ENCODE measurements around the gene SPATA16.
"Not testable (repeated sequence)": the region's sequence is repeated elsewhere in the genome, so short reads cannot be mapped to it uniquely, and the experiment has no call there.

The SPATA16 gene

DNA sequence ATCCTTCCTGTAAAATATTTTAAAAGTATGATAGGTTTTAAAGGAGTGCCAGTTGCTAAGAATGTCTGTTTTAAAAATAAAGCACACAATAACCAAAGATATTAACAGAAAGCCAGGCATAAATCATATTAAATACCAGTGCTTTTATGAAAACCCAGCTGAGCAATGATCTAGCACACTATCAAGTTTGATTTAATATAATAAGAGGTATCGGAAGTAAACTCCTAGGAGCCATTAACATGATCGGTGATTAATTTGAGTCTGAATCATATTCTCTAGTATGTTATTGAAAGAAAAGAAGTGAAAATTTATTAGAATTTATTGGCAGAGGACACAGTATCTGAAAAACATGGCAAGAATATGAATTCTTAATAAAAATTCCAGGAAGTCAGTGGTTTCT lies 91.7 kb downstream of the SPATA16 start:
- Mint-ChIP-seq H3K4me3 (no peak overlapping the region), H3K4me1 (no peaks in the 10 kb centered on the region), H3K27me3 (no peaks in the 10 kb centered on the region), H3K27ac (ENCODE audit: low read depth) (no peak overlapping the region), H3K9me3 (peaks cover 7% of the 10 kb centered on the region), H3K36me3 (ENCODE audit: insufficient read depth) (no peaks in the 10 kb centered on the region)
- DNase-seq (ENCODE audit: low spot score in 2 of 2) (no peak), ATAC-seq (replicated peaks; ENCODE audit: extremely low read depth, poor library complexity, severe bottlenecking) (no peak)

GRCh38 chr3:173045770-173046382 lies 95.2 kb downstream of the SPATA16 start:
- no peaks in the 10 kb centered on the region for H3K4me1 Mint-ChIP-seq
- DNase-seq (ENCODE audit: low spot score in 2 of 2) (no peak), ATAC-seq (replicated peaks; ENCODE audit: extremely low read depth, poor library complexity, severe bottlenecking) (no peak)
- peaks cover 5% of the 10 kb centered on the region for H3K9me3 Mint-ChIP-seq
- no peaks in the 10 kb centered on the region for H3K36me3 Mint-ChIP-seq (ENCODE audit: insufficient read depth)
- no peak overlapping the region for H3K27ac Mint-ChIP-seq (ENCODE audit: low read depth)
- H3K4me3 Mint-ChIP-seq: no peak overlapping the region
- H3K27me3 Mint-ChIP-seq: no peaks in the 10 kb centered on the region

- H3K9me3 Mint-ChIP-seq: peaks cover 5% of the 10 kb centered on the region
- no peaks in the 10 kb centered on the region for H3K36me3 Mint-ChIP-seq (ENCODE audit: insufficient read depth)
- no peaks in the 10 kb centered on the region for H3K27me3 Mint-ChIP-seq
- no peak overlapping the region for H3K27ac Mint-ChIP-seq (ENCODE audit: low read depth)
- H3K4me1 Mint-ChIP-seq: no peaks in the 10 kb centered on the region
- DNase-seq (ENCODE audit: low spot score in 2 of 2): no peak
- H3K4me3 Mint-ChIP-seq: no peak overlapping the region
- ATAC-seq (replicated peaks; ENCODE audit: extremely low read depth, poor library complexity, severe bottlenecking): no peak
Measured at GRCh38 chr3:173044998-173045397, 96.0 kb downstream of the SPATA16 start.

- Mint-ChIP-seq H3K4me3 (no peak overlapping the region), H3K27me3 (no peaks in the 10 kb centered on the region), H3K4me1 (no peaks in the 10 kb centered on the region), H3K27ac (ENCODE audit: low read depth) (no peak overlapping the region), H3K9me3 (peaks cover 5% of the 10 kb centered on the region), H3K36me3 (ENCODE audit: insufficient read depth) (no peaks in the 10 kb centered on the region)
- DNase-seq (ENCODE audit: low spot score in 2 of 2): no peak
- no peak for ATAC-seq (replicated peaks; ENCODE audit: extremely low read depth, poor library complexity, severe bottlenecking)
Measured at GRCh38 chr3:173043757-173044156, 97.3 kb downstream of the SPATA16 start.

- Mint-ChIP-seq H3K4me3 (no peak overlapping the region), H3K27me3 (no peaks in the 10 kb centered on the region), H3K27ac (ENCODE audit: low read depth) (no peak overlapping the region), H3K9me3 (peaks cover 2% of the 10 kb centered on the region), H3K4me1 (no peaks in the 10 kb centered on the region), H3K36me3 (ENCODE audit: insufficient read depth) (peaks cover 2% of the 10 kb centered on the region)
- ATAC-seq (replicated peaks; ENCODE audit: extremely low read depth, poor library complexity, severe bottlenecking) (no peak), DNase-seq (ENCODE audit: low spot score in 2 of 2) (no peak)
Measured at GRCh38 chr3:173038484-173038871, 102.6 kb downstream of the SPATA16 start.

GRCh38 chr3:173037840-173038483 lies 103.1 kb downstream of the SPATA16 start:
- peaks cover 5% of the 10 kb centered on the region for H3K9me3 Mint-ChIP-seq
- H3K27ac Mint-ChIP-seq (ENCODE audit: low read depth): no peak overlapping the region
- H3K4me3 Mint-ChIP-seq: no peak overlapping the region
- no peaks in the 10 kb centered on the region for H3K27me3 Mint-ChIP-seq
- peaks cover 2% of the 10 kb centered on the region for H3K36me3 Mint-ChIP-seq (ENCODE audit: insufficient read depth)
- H3K4me1 Mint-ChIP-seq: no peaks in the 10 kb centered on the region
- ATAC-seq (replicated peaks; ENCODE audit: extremely low read depth, poor library complexity, severe bottlenecking) (no peak), DNase-seq (ENCODE audit: low spot score in 2 of 2) (no peak)

GRCh38 chr3:173030273-173030672 lies 110.8 kb downstream of the SPATA16 start:
- H3K4me1 Mint-ChIP-seq: no peaks in the 10 kb centered on the region
- H3K27ac Mint-ChIP-seq (ENCODE audit: low read depth): no peak overlapping the region
- ATAC-seq (replicated peaks; ENCODE audit: extremely low read depth, poor library complexity, severe bottlenecking) (no peak), DNase-seq (ENCODE audit: low spot score in 2 of 2) (no peak)
- peaks cover 22% of the 10 kb centered on the region for H3K9me3 Mint-ChIP-seq
- peaks cover 2% of the 10 kb centered on the region for H3K36me3 Mint-ChIP-seq (ENCODE audit: insufficient read depth)
- H3K4me3 Mint-ChIP-seq: no peak overlapping the region
- H3K27me3 Mint-ChIP-seq: no peaks in the 10 kb centered on the region

DNA sequence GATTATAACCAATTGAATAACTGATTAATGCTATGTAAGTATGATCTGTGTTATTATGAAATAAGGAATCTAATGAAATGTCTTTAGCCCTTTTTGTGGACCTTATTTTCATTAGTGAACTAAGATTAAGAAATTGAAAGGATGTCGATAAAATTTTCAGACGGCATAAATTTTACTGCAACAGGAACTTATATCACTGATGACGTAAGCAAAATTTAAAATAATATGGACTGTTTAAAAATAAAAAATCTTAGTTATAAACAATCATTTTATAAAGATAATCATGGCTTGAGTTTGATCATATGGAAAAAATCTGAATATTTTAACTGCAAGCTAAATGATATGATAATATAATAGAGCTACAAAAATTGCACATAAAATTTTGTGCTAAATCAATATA lies 112.7 kb downstream of the SPATA16 start:
- no peak overlapping the region for H3K4me3 Mint-ChIP-seq
- no peaks in the 10 kb centered on the region for H3K27me3 Mint-ChIP-seq
- ATAC-seq (replicated peaks; ENCODE audit: extremely low read depth, poor library complexity, severe bottlenecking): no peak
- no peak overlapping the region for H3K27ac Mint-ChIP-seq (ENCODE audit: low read depth)
- no peaks in the 10 kb centered on the region for H3K36me3 Mint-ChIP-seq (ENCODE audit: insufficient read depth)
- no peak for DNase-seq (ENCODE audit: low spot score in 2 of 2)
- H3K9me3 Mint-ChIP-seq: peaks cover 18% of the 10 kb centered on the region
- H3K4me1 Mint-ChIP-seq: no peaks in the 10 kb centered on the region

DNA sequence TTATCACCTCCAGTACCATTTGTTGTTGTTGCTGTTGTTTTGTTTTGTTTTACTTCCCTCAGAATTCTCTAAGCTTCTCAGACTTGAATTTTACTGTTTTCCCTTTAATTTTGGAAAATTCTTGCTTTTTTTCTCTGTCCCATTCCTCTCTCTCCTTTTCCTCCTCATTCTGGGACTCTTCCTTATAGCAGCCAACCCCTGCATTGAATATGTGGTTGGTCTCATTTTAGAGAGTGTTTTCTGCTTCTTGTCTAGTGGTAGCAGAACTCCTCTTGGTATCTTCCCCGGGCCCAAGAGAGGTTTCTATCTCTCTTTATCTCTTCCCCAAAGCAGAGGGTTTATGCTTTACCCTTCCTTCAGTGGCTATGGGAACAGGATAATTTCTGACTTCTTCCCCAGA lies 113.6 kb downstream of the SPATA16 start:
- DNase-seq (ENCODE audit: low spot score in 2 of 2) (no peak), ATAC-seq (replicated peaks; ENCODE audit: extremely low read depth, poor library complexity, severe bottlenecking) (no peak)
- no peak overlapping the region for H3K27ac Mint-ChIP-seq (ENCODE audit: low read depth)
- H3K27me3 Mint-ChIP-seq: no peaks in the 10 kb centered on the region
- no peaks in the 10 kb centered on the region for H3K4me1 Mint-ChIP-seq
- H3K4me3 Mint-ChIP-seq: no peak overlapping the region
- peaks cover 16% of the 10 kb centered on the region for H3K9me3 Mint-ChIP-seq
- no peaks in the 10 kb centered on the region for H3K36me3 Mint-ChIP-seq (ENCODE audit: insufficient read depth)

DNA sequence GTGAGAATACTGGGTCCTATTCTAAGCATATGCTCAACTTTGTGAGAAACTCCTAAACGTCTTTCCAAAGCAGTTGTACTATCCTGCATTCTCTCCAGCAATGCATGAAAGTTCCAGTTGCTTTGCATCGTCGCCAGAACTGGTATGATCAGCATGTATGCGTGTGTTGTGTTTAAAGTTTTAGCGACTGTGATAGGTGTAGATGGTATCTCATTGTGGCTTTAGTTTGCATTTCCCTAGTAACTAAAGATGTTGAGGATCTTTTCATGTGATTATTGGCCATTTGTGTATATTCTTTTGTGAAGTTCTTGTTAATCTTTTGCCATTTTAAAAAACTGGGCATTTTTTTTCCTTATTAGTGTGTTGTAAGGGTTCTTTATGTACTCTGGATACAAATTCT lies 115.1 kb downstream of the SPATA16 start:
- Mint-ChIP-seq H3K27ac (ENCODE audit: low read depth) (no peak overlapping the region), H3K9me3 (peaks cover 19% of the 10 kb centered on the region), H3K36me3 (ENCODE audit: insufficient read depth) (no peaks in the 10 kb centered on the region), H3K27me3 (no peaks in the 10 kb centered on the region), H3K4me1 (no peaks in the 10 kb centered on the region), H3K4me3 (no peak overlapping the region)
- DNase-seq (ENCODE audit: low spot score in 2 of 2): no peak
- no peak for ATAC-seq (replicated peaks; ENCODE audit: extremely low read depth, poor library complexity, severe bottlenecking)

DNA sequence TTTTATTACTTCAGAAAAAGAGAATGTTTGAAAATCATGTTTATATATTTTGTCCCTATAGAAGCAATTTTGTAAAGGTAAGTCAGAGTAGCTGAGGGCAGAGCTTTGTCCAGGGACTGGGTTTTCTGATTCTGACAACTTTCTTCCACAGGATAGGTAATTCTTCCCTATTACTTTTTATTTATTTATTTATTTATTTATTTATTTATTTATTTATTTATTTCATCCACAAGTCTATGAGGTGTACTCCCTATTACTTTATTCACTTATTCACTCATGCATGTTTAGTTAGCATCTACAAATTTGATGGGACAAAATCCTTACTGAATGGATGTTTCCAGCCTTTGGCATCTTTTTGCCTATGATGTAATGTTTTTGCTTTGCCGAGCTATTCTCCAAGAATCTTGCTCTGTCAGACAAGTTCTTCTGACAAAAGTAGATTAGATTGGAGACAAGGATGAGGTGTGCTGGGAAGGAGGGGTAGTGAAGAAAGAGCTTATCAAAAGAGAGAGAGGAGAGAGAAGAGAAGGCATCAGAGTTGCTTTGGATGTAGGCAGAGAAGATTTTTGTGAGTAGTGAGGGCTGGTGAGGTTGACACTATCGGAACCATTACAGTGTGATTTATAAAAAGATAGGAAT lies 119.4 kb downstream of the SPATA16 start:
- Mint-ChIP-seq H3K4me3 (no peak overlapping the region), H3K27ac (ENCODE audit: low read depth) (no peak overlapping the region), H3K4me1 (no peaks in the 10 kb centered on the region), H3K9me3 (peaks cover 5% of the 10 kb centered on the region), H3K27me3 (no peaks in the 10 kb centered on the region), H3K36me3 (ENCODE audit: insufficient read depth) (no peaks in the 10 kb centered on the region)
- no peak for ATAC-seq (replicated peaks; ENCODE audit: extremely low read depth, poor library complexity, severe bottlenecking)
- no peak for DNase-seq (ENCODE audit: low spot score in 2 of 2)

GRCh38 chr3:173020128-173020527 lies 120.9 kb downstream of the SPATA16 start:
- not testable (repeated sequence) for H3K4me3 Mint-ChIP-seq; H3K27ac Mint-ChIP-seq (ENCODE audit: low read depth); H3K4me1 Mint-ChIP-seq; H3K9me3 Mint-ChIP-seq; H3K36me3 Mint-ChIP-seq (ENCODE audit: insufficient read depth); H3K27me3 Mint-ChIP-seq; ATAC-seq (replicated peaks; ENCODE audit: extremely low read depth, poor library complexity, severe bottlenecking); DNase-seq (ENCODE audit: low spot score in 2 of 2)

- H3K27me3 Mint-ChIP-seq: no peaks in the 10 kb centered on the region
- no peak overlapping the region for H3K4me3 Mint-ChIP-seq
- H3K4me1 Mint-ChIP-seq: no peaks in the 10 kb centered on the region
- no peaks in the 10 kb centered on the region for H3K36me3 Mint-ChIP-seq (ENCODE audit: insufficient read depth)
- DNase-seq (ENCODE audit: low spot score in 2 of 2) (no peak), ATAC-seq (replicated peaks; ENCODE audit: extremely low read depth, poor library complexity, severe bottlenecking) (no peak)
- no peak overlapping the region for H3K27ac Mint-ChIP-seq (ENCODE audit: low read depth)
- H3K9me3 Mint-ChIP-seq: peaks cover 5% of the 10 kb centered on the region
Measured at GRCh38 chr3:173019378-173019777, 121.7 kb downstream of the SPATA16 start.

Measured in central memory CD8-positive, alpha-beta T cell (primary cell).